Right lobe of liver (tissue), 4 donors: ENCODE results near the gene XPO1.

Experiments used
- POLR2A ChIP-seq: fragments of 450-650 bp; IDR thresholded peaks from one replicate; pipeline ENCODE4 v1.6.1; 2017; ENCODE audit warnings: antibody characterized with exemption, mild to moderate bottlenecking
- TF ChIP-seq, protein P1 (sequence below), 4 donors: fragments of 200-600 bp in 3 of 4; fragments of 450-650 bp in 1 of 4; IDR thresholded peaks; one replicate each; pipeline versions ENCODE4 v1.5.1 to v1.8.0; 2016 to 2022; ENCODE audit warnings: antibody characterized with exemption in 4 of 4, mild to moderate bottlenecking in 2 of 4
- donor health status: DM: no; HTN: no; CAD: no.
- donor health status: DM: no; HTN: no; CAD: no.
- donor health status: DM: no; HTN: yes; CAD: no.

DNA sequence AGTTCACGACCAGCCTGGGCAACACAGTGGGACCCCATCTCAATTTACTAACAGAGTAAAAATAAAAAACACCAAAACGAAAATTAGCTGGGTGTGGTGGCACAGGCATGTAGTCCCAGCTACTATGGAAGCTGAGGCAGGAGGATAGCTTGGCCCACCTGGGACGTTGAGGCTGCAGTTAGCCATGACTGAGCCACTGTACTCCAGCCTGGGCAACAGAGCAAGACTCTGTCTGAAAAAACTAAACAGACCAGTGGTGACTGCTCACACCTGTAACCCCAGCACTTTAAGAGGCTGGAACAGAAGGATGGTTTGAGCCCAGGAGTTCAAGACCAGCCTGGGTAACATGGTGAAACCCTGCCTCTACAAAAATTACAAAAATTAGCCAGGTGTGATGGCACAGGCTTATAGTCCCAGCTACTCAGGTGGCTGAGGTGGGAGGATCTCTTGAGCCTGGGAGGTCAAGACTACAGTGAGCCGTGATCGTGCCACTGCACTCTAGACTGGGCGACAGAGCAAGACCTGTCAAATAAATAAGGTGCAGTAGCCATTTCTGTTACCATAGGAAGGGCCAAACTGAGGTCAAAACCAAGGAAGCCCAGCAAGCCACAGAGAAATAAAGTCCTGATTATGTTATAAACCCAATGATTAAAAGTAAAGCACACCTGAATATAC, 81.3 kb downstream of the XPO1 start:
- TF ChIP-seq, protein P1, sequence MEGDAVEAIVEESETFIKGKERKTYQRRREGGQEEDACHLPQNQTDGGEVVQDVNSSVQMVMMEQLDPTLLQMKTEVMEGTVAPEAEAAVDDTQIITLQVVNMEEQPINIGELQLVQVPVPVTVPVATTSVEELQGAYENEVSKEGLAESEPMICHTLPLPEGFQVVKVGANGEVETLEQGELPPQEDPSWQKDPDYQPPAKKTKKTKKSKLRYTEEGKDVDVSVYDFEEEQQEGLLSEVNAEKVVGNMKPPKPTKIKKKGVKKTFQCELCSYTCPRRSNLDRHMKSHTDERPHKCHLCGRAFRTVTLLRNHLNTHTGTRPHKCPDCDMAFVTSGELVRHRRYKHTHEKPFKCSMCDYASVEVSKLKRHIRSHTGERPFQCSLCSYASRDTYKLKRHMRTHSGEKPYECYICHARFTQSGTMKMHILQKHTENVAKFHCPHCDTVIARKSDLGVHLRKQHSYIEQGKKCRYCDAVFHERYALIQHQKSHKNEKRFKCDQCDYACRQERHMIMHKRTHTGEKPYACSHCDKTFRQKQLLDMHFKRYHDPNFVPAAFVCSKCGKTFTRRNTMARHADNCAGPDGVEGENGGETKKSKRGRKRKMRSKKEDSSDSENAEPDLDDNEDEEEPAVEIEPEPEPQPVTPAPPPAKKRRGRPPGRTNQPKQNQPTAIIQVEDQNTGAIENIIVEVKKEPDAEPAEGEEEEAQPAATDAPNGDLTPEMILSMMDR (IDR thresholded peaks at IDR 0.05), result no peak
- no peak for TF ChIP-seq POLR2A
